Heart left ventricle (tissue), 16 donors: ENCODE data around the gene CTCFL. TPM values are rescaled to one million over a fixed set of nuclear protein-coding genes. Genes with fewer than 3 reads are reported as not detected.

Source experiments
- ATAC-seq, 4 donors: fragments of 200-7000 bp; cut with Tn5 transposase; one replicate each; pipeline ENCODE4 v1.9.1; 2020 to 2022; ENCODE audit warnings: moderate library complexity in 4 of 4, mild to moderate bottlenecking in 3 of 4, moderate number of reproducible peaks in 1 of 4
- DNase-seq, 5 donors: peaks; one replicate each; pipeline ENCODE4 v3.0.0-alpha.2; 2020
- H3K27ac ChIP-seq, 12 donors: fragments of 200-600 bp; sonication (generic) in 4 of 12; one replicate each; pipeline versions ENCODE4 v1.5.0 to v1.8.0; 2016 to 2022; ENCODE audit warnings: mild to moderate bottlenecking in 2 of 12
- H3K27me3 ChIP-seq, 9 donors: fragments of 200-600 bp; sonication (generic) in 2 of 9; one replicate each; pipeline versions ENCODE4 v1.5.1 to v1.8.0; 2016 to 2022; ENCODE audit warnings: mild to moderate bottlenecking in 3 of 9
- H3K36me3 ChIP-seq, 9 donors: fragments of 200-600 bp; sonication (generic) in 2 of 9; one replicate each; pipeline versions ENCODE4 v1.5.0 to v1.8.0; 2018 to 2022; ENCODE audit warnings: mild to moderate bottlenecking in 2 of 9
- H3K4me1 ChIP-seq, 12 donors: fragments of 200-600 bp; sonication (generic) in 4 of 12; one replicate each; pipeline versions ENCODE4 v1.5.0 to v1.8.0; 2016 to 2022; ENCODE audit warnings: mild to moderate bottlenecking in 3 of 12
- H3K4me3 ChIP-seq, 12 donors: fragments of 200-600 bp; sonication (generic) in 4 of 12; one replicate each; pipeline versions ENCODE4 v1.5.0 to v1.8.0; 2017 to 2022; ENCODE audit warnings: mild to moderate bottlenecking in 9 of 12, moderate library complexity in 4 of 12
- H3K9me3 ChIP-seq, 12 donors: fragments of 200-600 bp; sonication (generic) in 4 of 12; one replicate each; pipeline versions ENCODE4 v1.5.0 to v1.8.0; 2016 to 2022; ENCODE audit warnings: mild to moderate bottlenecking in 1 of 12
- CTCF ChIP-seq, 12 donors: fragments of 200-600 bp; sonication (generic) in 4 of 12; IDR thresholded peaks; one replicate each; pipeline versions ENCODE4 v1.5.0 to v1.8.0; 2018 to 2022; ENCODE audit warnings: antibody characterized with exemption in 12 of 12, mild to moderate bottlenecking in 5 of 12
- POLR2A ChIP-seq, 2 donors: fragments of 450-650 bp; IDR thresholded peaks; one replicate each; pipeline ENCODE4 v1.6.1; 2017; ENCODE audit warnings: antibody characterized with exemption in 2 of 2, mild to moderate bottlenecking in 2 of 2, moderate library complexity in 2 of 2
- WGBS, 4 donors: extraction: QIAGEN DNeasy Blood & Tissue Kit in 2 of 4; methylation state at CpG; one replicate each; pipeline versions ENCODE4 v1.1.5 to v1.1.7; 2013 to 2018; 5-methylcytosine and 5-hydroxymethylcytosine counted together
- intact Hi-C, 10 donors: fragments of 100-400 bp; cut with DNase I; formaldehyde crosslinking; loops; one replicate each; pipeline versions ENCODE4 v1.11.1 to v1.14.2; 2022
- polyA plus RNA-seq, 2 donors: library from polyadenylated mRNA; stranded (reverse); fragments of 200-250 nt; gene quantifications; one replicate each; pipeline ENCODE4 v1.2.3, GENCODE V29; 2013
- total RNA-seq, 9 donors: library from RNA; depleted of rRNA in 2 of 9; stranded (reverse); fragments of >200 nt in 2 of 9; fragmentation: NEBNext Ultra II Directional in 3 of 9; extraction: Animal tissue kit (Norgen Biotek cat#: 25700) in 3 of 9; gene quantifications; one replicate each; pipeline versions ENCODE4 v1.1.0 to v1.2.4, GENCODE V29; 2016 to 2023
- donor health status: ischemic (EF 13 %, LVEDD 7.1; RV severe dilation, severe dysfunction).
- donor health status: healthy with polysubstance abuse.
- donor health status: DM: no; HTN: yes; CAD: no.
- donor health status: DM: no; HTN: no; CAD: no.
- donor health status: ischemic (EF 25% LVEDD 6.9; RV normal size, moderate dysfunction).
- donor health status: ischemic (EF 25% LVEDD 5.7; RV mildly dilated, moderate dysfunction).
- donor health status: healthy.
- donor health status: DM: yes; HTN: yes; CAD: no.
- donor health status: ischemic (EF 35%, LVEDD 5.7; RV mildly dilated, moderate dysfunction).
- donor health status: nonischemic (EF 11% LVEDD 7.7; RV severe dilation, severe dysfunction).
- donor health status: DM: yes; HTN: yes; CAD: no.
- donor health status: PGD.
- donor health status: ischemic (EF 29% LVEDD 5.4; RV normal size, mild dysfunction).
- donor health status: nonischemic (EF 23%, LVEDD 6.1; RV moderate dilation, normal function).

The CTCFL gene
- total and polyA plus RNA-seq, 11 donors, result not detected

GRCh38 chr20:57561356-57562279 is 36.7 kb upstream of the CTCFL start:
- H3K9me3 ChIP-seq, result no peaks in the 10 kb centered on the region
- no peak for DNase-seq
- intact Hi-C loops, result no loop called here
- WGBS, 4 donors, result 82 to 85% (median 82%) methylated on average over 24 of the region's 24 CpGs
- H3K27me3 ChIP-seq, result peaks cover 0 to 44% (median 4%) of the 10 kb centered on the region in 9 donors
- H3K27ac ChIP-seq, result no peak overlapping the region
- no peak for ATAC-seq
- no peak overlapping the region for H3K4me3 ChIP-seq
- TF ChIP-seq CTCF (IDR thresholded peaks at IDR 0.05), result no peak
- TF ChIP-seq POLR2A (IDR thresholded peaks at IDR 0.05), result no peak
- H3K36me3 ChIP-seq, result no peaks in the 10 kb centered on the region
- peaks cover 0 to 3% (median 0%) of the 10 kb centered on the region in 12 donors for H3K4me1 ChIP-seq

- TF ChIP-seq POLR2A (IDR thresholded peaks at IDR 0.05), result no peak
- TF ChIP-seq CTCF (IDR thresholded peaks at IDR 0.05), result no peak
- no peak within 1 kb of the TSS for H3K27ac ChIP-seq
- ATAC-seq (peak; percentile 51 to 83 (median 70)), DNase-seq (peak; percentile 42 to 70 (median 53))
- H3K36me3 ChIP-seq, result no peaks in the 10 kb centered on the region
- H3K27me3 ChIP-seq, result peaks cover 0 to 49% (median 4%) of the 10 kb centered on the region in 9 donors
- H3K4me1 ChIP-seq, result peaks cover 0 to 3% (median 0%) of the 10 kb centered on the region in 12 donors
- no peaks in the 10 kb centered on the region for H3K9me3 ChIP-seq
- H3K4me3 ChIP-seq, result no peak within 1 kb of the TSS
- WGBS, 4 donors, result 50 to 59% (median 55%) methylated on average over 14 of the region's 14 CpGs
- intact Hi-C loops, result no loop called here
Observed at GRCh38 chr20:57560554-57561355, 35.8 kb upstream of the CTCFL start, which contains the start of gene PCK1. TSS of gene PCK1 (plus strand) at chr20:57561110. CDS start at chr20:57561412, 302 bp downstream.

- H3K4me1 ChIP-seq, result peaks cover 0 to 3% (median 0%) of the 10 kb centered on the region in 12 donors
- no peak overlapping the region for H3K27ac ChIP-seq
- intact Hi-C loops, result no loop called here
- H3K27me3 ChIP-seq, result peaks cover 0 to 57% (median 4%) of the 10 kb centered on the region in 9 donors
- no peaks in the 10 kb centered on the region for H3K36me3 ChIP-seq
- WGBS, 4 donors, result 76 to 87% (median 82%) methylated on average over 8 of the region's 8 CpGs
- H3K4me3 ChIP-seq, result no peak overlapping the region
- TF ChIP-seq CTCF (IDR thresholded peaks at IDR 0.05) (no peak), POLR2A (IDR thresholded peaks at IDR 0.05) (no peak)
- no peak for DNase-seq
- no peak for ATAC-seq
- no peaks in the 10 kb centered on the region for H3K9me3 ChIP-seq
Observed at GRCh38 chr20:57559658-57560553, 35.0 kb upstream of the CTCFL start.
